Testis (tissue), 3 donors: ENCODE measurements around the gene ZNF541. TPM values are rescaled to one million over a fixed set of nuclear protein-coding genes. Genes with fewer than 3 reads are reported as not detected.
A peak's percentile ranks its signal among the peaks of the same experiment; 100 is the strongest.

Source experiments
- DNase-seq: peaks from one replicate; pipeline ENCODE4 v3.0.0-alpha.2; 2019
- H3K27ac ChIP-seq, 2 donors: fragments of 200-600 bp; sonication (generic); one replicate each; pipeline ENCODE4 v1.5.1; 2019
- H3K27me3 ChIP-seq: fragments of 200-600 bp; sonication (generic); one replicate; pipeline ENCODE4 v1.5.1; 2019
- H3K36me3 ChIP-seq: fragments of 200-600 bp; sonication (generic); one replicate; pipeline ENCODE4 v1.5.1; 2017; ENCODE audit warnings: low read depth; ENCODE audit errors: missing control alignments
- H3K4me1 ChIP-seq: fragments of 200-600 bp; sonication (generic); one replicate; pipeline ENCODE4 v1.5.1; 2019
- H3K4me3 ChIP-seq, 2 donors: fragments of 200-600 bp; sonication (generic); one replicate each; pipeline ENCODE4 v1.5.1; 2017 to 2019
- H3K9me3 ChIP-seq: fragments of 200-600 bp; sonication (generic); one replicate; pipeline ENCODE4 v1.5.1; 2017
- POLR2A ChIP-seq: fragments of 450-650 bp; IDR thresholded peaks from one replicate; pipeline ENCODE4 v1.6.1; 2017; ENCODE audit warnings: antibody characterized with exemption, mild to moderate bottlenecking, moderate library complexity
- WGBS, 2 donors: methylation state at CpG; one replicate each; pipeline ENCODE4 v1.1.5; 2018; 5-methylcytosine and 5-hydroxymethylcytosine counted together
- intact Hi-C: fragments of 100-400 bp; cut with DNase I; formaldehyde crosslinking; loops from one replicate; pipeline ENCODE4 v1.15.1; 2023; ENCODE audit warnings: low total_unique reads
- polyA plus RNA-seq: library from polyadenylated mRNA; stranded (reverse); fragments of 350-450 nt; fragmentation: Illumina TruSeq; extraction: RNeasy Lipid Tissue Mini Kit (QIAGEN cat#74804); gene quantifications from one replicate; pipeline ENCODE4 v1.2.3, GENCODE V29; 2014; ENCODE audit warnings: low read depth, low replicate concordance; ENCODE audit not compliant: insufficient read depth
- total RNA-seq, 2 donors: library from RNA; depleted of rRNA; stranded (reverse); fragments of >200 nt; gene quantifications; one replicate each; pipeline ENCODE4 v1.2.3, GENCODE V29; 2016
- TF ChIP-seq, protein P1 (sequence below), 3 experiments: fragments of 450-650 bp in 2 of 3; fragments of 200-600 bp in 1 of 3; sonication (generic) in 1 of 3; IDR thresholded peaks; one replicate each; pipeline ENCODE4 v1.5.1; 2016 to 2019; ENCODE audit warnings: antibody characterized with exemption in 3 of 3, mild to moderate bottlenecking in 2 of 3, moderate library complexity in 1 of 3

The ZNF541 gene
- total and polyA plus RNA-seq, 3 donors from 2014 or later = 30.4 to 51.5 (median 42.0) TPM

GRCh38 chr19:47544476-47544875, 28.5 kb downstream of the ZNF541 start:
- Histone ChIP-seq H3K27me3 (no peaks in the 10 kb centered on the region), H3K4me3 (peak overlapping the region in 1 of 2 donors; percentile 47), H3K9me3 (no peaks in the 10 kb centered on the region), H3K27ac (no peak overlapping the region), H3K36me3 (no peaks in the 10 kb centered on the region), H3K4me1 (peaks cover 5% of the 10 kb centered on the region)
- TF ChIP-seq, protein P1, sequence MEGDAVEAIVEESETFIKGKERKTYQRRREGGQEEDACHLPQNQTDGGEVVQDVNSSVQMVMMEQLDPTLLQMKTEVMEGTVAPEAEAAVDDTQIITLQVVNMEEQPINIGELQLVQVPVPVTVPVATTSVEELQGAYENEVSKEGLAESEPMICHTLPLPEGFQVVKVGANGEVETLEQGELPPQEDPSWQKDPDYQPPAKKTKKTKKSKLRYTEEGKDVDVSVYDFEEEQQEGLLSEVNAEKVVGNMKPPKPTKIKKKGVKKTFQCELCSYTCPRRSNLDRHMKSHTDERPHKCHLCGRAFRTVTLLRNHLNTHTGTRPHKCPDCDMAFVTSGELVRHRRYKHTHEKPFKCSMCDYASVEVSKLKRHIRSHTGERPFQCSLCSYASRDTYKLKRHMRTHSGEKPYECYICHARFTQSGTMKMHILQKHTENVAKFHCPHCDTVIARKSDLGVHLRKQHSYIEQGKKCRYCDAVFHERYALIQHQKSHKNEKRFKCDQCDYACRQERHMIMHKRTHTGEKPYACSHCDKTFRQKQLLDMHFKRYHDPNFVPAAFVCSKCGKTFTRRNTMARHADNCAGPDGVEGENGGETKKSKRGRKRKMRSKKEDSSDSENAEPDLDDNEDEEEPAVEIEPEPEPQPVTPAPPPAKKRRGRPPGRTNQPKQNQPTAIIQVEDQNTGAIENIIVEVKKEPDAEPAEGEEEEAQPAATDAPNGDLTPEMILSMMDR (IDR thresholded peaks at IDR 0.05) = no peak
- TF ChIP-seq POLR2A = no peak
- DNase-seq = no peak
- intact Hi-C loops = no loop called here
- WGBS, 2 donors = 72 to 80% methylated on average over 2 to 22 of the region's 22 CpGs

- H3K27me3 ChIP-seq = no peaks in the 10 kb centered on the region
- no peak overlapping the region for H3K4me3 ChIP-seq
- no peaks in the 10 kb centered on the region for H3K9me3 ChIP-seq
- WGBS, 2 donors = 78% methylated on average over 16 to 18 of the region's 18 CpGs
- intact Hi-C loops = no loop called here
- H3K36me3 ChIP-seq = no peaks in the 10 kb centered on the region
- TF ChIP-seq, protein P1 (IDR thresholded peaks at IDR 0.05) = no peak
- no peak for TF ChIP-seq POLR2A
- peaks cover 5% of the 10 kb centered on the region for H3K4me1 ChIP-seq
- H3K27ac ChIP-seq = no peak overlapping the region
- DNase-seq = no peak
Observed at GRCh38 chr19:47544075-47544474, 28.9 kb downstream of the ZNF541 start.

GRCh38 chr19:47542030-47542475, 30.9 kb downstream of the ZNF541 start:
- WGBS, 2 donors = 81 to 88% methylated on average over 9 of the region's 9 CpGs
- intact Hi-C loops = no loop called here
- Histone ChIP-seq H3K9me3 (no peaks in the 10 kb centered on the region), H3K27me3 (no peaks in the 10 kb centered on the region), H3K4me3 (no peak overlapping the region), H3K36me3 (no peaks in the 10 kb centered on the region), H3K4me1 (peaks cover 5% of the 10 kb centered on the region), H3K27ac (no peak overlapping the region)
- TF ChIP-seq, protein P1 (IDR thresholded peaks at IDR 0.05) = no peak
- TF ChIP-seq POLR2A = no peak
- no peak for DNase-seq

GRCh38 chr19:47541518-47541917, 31.4 kb downstream of the ZNF541 start:
- Histone ChIP-seq H3K27ac (no peak overlapping the region), H3K27me3 (no peaks in the 10 kb centered on the region), H3K9me3 (no peaks in the 10 kb centered on the region), H3K4me1 (peaks cover 5% of the 10 kb centered on the region), H3K4me3 (no peak overlapping the region), H3K36me3 (no peaks in the 10 kb centered on the region)
- no peak for DNase-seq
- intact Hi-C loops = no loop called here
- WGBS, 2 donors = 85 to 91% methylated on average over 6 of the region's 6 CpGs
- no peak for TF ChIP-seq POLR2A
- TF ChIP-seq, protein P1 (IDR thresholded peaks at IDR 0.05) = no peak

DNA sequence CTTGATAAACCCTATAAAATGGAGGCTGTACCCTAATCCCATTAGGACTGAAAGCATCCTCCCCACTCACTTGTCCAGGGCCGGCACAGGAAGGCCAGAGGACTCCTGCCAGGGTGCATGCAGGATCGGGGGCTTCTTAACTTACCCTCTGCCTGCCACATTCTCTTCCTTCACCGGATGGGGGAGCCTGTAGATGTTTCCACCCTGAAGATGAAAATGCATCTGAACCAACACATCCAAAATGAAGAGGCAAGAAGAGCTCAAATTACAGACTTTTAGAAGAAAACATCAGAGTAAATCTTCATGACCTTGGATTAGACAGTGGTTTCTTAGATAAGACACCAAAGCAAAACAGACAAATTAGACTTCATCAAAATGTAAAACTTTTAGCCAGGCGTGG, 32.2 kb downstream of the ZNF541 start:
- no peak for TF ChIP-seq POLR2A
- TF ChIP-seq, protein P1 (IDR thresholded peaks at IDR 0.05) = peak in 2 of 3 experiments; percentile 15 to 39
- Histone ChIP-seq H3K4me3 (no peak overlapping the region), H3K9me3 (no peaks in the 10 kb centered on the region), H3K4me1 (peaks cover 2% of the 10 kb centered on the region), H3K27ac (no peak overlapping the region), H3K36me3 (no peaks in the 10 kb centered on the region), H3K27me3 (no peaks in the 10 kb centered on the region)
- no peak for DNase-seq
- intact Hi-C loops = no loop called here
- 29 to 72% methylated on average over 4 of the region's 4 CpGs for WGBS, 2 donors
